ENCODE results near the gene POP5.
A peak's percentile ranks its signal among the peaks of the same experiment; 100 is the strongest.

POP5 gene

DNA sequence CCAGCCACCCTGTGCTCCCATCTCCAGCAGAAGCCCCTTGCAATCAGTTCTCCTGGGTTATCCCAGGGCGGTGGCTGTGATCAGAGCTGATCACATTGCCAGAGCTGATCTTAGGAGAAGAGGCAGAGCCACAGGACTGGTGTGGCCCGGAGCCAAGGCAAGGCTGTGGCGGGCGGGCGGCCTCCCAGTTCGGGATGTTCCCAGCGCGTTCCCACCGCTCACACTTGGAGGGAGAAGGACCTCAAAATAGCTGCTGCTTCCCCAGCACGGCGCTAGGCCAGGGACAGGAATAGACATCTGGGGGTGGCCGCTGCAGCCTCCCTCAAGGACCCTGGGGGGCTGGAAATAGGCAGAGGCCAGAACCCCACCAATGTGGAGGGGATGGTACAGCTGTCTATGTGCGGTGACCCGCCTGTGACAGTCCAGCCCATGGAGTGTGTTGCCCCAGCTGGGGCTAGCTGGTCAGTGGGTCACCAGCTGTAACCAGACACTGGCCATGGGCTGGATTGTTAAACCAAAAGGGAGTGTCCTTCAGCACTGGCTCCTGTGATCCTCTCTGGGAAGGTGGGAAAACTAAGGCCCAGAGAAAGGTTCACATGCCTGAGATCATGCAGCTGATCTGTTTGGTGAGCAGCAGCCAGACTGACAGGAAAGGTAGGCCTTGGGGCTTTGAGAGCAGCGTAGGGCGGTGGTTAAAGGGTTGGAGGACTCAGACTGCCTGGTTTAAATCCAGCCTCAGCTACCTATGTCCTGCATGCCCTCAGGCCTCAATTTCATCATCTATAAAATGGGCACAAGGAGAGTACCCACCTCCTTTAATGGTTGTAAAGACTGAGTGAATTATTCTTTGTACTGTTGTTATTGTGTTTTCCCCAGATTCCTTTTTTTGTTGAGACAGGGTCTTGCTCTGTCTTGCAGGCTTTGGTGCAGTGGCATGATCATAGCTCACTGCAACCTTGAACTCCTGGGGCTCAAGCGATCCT lies 8.0 kb upstream of the POP5 start:
- DNase-seq = no peak

DNA sequence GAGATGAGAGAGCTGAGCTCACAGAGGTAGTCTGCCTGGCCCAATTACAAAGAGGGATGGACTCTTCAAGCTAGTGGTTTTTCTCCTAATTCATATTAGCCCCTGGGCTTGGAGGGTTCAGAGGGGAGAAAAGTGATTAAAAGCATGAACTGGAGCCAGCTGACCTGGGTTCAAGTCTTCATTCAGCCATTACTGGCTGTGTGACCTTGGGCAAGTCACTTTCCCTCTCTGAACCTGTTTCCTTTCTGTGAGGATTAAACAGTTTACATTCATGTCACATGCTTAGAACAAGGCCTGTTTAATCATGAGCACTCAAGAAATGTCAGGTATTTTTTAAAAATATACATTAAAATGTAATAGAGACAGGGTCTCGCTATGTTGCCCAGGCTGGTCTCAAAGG lies 7.2 kb upstream of the POP5 start:
- DNase-seq = no peak

DNA sequence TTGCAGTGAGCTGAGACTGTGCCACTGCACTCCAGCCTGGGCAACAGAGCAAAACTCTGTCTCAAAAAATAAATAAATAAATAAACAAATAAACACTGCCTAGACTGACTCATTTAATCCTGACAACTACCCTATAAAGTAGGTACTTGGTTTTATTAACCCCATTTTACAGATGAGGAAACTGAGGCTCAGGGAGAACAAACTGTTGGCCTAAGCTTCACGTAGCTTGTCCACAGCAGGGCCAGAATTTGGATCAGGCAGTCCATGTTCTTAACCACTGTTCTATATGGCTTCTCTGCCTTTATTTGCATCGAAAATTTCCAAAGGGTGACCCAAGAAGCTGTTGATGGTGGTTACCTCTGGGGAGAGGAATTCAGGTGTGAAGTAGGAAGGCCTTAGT lies 5.7 kb upstream of the POP5 start:
- DNase-seq = no peak

DNA sequence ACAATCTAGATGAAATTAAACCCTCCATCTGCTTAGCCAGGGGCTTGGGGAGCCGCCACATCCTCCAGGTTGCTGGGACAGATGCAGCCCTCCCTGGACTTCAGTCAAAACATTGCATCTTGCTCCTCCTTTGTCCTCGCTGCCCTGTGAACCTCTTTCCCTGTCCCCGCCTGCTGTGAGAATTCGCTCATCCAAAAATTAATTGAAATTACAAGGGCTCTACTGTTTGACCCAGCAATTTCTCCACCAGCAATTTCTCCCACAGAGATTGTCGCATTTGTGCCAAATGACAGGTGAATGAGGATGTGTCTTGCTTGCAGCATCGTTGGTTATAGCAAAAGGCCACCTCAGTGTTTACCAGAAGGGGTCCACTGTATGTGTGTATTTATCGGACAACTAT lies 5.0 kb upstream of the POP5 start:
- no peak for DNase-seq

DNA sequence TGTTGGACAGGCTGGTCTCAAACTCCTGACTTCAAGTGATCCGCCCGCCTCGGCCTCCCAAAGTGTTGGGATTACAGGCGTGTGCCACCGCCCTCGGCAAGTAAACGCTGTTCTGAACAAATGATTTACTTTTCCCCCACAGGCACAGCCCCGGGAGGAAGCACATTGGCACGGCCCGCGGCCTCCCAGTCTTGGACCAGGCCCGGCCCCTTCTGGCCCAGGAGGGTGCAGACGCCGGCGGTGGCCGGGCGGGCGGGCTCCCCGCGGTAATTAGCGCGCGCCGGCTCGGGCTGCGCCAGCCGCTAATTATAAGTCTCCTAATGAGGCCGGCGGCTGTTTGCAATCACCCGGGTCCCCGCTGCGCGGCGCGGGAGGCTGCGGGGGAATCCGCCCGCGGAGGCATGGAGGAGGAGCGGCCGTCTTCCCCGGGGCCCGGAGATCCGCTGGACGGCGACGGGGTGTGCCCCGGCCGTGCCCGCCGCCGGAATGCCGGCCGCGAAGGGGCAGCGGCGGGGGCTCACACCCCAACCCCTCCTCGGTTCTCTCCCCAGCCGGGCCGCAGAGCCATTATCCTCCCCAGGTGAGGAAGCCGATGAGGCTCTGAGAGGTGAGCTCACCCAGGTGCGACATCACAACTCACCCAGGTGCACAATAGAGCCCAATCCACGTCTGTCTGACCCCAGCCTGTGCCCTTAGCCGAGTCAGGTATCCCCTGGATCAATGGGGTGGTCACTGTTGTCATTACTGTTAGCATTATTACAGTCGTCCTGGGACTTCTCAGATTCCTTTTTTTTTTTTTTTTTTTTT lies 3.3 kb upstream of the POP5 start:
- DNase-seq = peak; percentile 64

DNA sequence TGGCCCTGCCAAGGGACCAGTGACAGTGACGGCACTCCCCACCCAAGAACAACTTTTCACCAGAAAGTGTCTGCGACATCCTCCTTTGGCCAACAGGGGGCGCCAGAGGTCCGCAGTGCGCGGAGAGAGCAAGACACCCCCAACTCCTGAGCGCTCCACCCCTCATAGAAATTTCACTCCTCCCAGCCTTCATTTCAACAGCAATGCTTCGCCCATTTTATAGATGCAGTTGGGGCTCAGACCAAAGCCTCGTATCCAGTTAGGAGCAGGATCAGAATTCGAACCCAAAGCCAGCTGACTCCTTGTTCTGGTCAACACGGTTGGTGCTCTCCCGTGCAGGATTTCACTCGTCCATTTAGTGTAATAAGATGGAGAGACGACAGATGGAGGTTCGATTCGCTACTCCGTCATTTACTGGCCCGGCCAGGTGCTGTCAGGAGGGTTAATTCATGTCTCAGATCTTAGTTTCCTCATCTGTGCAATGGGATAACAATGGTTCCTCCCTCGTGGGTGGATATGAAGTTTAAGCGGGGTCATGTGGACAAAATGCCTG lies 2.4 kb upstream of the POP5 start:
- peak; percentile 86 for DNase-seq

DNA sequence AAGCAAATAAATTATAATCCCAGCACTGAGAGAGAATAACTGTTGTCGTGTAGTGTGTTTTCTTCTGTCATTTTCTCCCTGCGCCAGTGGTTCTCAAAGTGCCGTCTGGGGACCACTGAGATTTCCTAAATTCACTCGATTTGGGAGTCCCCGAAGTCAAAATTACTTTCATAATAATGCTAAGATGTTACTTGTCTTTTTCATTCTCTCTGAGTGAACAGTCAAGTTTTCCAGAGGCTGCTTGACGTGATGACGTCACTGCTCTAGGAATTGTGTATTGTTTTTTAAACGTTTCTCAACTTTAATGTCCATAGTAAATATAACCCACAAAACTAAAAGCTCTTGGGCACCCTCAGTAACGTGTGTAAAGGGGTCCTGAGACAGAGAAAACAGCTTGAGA lies 796 bp upstream of the POP5 start:
- DNase-seq = no peak

DNA sequence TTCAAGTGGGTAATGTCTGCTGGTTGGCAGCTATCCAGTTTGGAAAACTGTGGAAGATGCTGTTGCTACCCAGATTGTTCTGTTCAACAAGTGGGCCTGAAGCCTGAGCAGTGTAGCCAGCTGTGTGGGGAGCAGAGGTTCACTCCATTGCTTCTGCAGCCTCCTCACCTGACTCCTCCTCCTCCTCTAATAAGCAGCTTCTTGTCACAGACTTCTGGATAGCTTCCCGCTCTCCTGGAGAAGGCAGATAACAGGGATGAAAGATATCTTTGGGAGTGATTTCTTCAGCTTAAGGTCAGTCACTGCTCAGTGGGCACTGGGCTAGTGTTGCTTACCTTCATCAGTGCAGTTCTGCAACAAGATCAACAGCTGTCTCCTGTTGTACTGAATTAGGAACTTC lies 2.0 kb downstream of the POP5 start:
- DNase-seq = no peak

DNA sequence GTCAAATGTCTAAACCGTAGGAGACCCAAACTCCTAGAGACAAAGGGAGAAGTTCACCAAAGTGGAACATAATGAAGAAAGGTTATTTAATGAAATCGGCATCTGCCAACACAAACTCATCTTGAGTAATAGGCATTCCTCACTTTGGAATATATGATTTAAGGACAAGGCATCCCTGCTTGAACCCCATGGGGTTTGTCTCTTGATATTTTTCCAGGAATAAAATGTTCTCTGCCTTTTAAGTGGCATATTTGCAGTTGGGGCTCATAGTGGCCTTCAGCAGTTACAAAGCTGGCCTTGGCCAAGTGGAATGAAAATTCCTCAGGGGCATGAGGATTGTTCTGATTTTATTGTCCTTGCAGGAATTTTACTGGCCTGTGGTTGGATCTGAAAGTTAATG lies 7.1 kb downstream of the POP5 start:
- no peak for DNase-seq

DNA sequence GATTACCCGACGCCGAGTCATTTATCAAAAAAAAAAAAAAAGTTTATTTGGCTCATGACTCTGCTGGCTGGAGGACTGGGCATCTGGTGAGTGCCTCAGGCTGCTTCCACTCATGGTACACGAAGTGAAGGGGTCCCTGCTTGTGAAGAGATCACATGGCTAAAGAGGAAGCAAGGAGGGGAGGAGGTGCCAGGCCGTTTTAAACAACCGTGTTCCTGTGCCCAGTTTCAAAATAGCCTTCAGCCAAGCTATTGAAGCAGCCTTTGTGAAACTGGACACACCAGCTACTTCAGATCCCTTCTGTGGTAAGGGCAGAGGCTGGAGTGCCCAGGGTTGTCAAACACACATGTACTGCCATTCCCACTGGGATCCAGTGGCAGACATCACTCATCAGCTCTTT lies 7.6 kb downstream of the POP5 start:
- no peak for DNase-seq

DNA sequence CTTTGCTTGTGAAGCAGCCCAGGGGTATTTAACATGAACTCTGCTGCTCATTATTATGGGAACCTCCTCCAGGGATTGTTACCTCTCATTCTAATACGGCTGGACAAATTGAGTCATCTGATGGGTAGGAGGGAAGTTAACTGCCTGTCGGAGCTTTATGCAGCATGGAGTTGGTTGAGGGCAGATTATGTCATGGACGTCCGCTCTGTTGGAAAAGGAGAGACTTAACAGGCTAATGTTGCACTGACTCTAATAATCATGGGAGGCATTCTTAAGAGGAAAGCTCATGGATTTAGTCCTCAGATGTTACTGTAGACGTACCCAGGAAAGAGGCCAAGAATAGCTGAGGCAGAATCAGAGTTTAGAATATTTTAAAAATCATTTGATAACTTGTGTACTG lies 9.9 kb downstream of the POP5 start:
- DNase-seq = no peak

DNA sequence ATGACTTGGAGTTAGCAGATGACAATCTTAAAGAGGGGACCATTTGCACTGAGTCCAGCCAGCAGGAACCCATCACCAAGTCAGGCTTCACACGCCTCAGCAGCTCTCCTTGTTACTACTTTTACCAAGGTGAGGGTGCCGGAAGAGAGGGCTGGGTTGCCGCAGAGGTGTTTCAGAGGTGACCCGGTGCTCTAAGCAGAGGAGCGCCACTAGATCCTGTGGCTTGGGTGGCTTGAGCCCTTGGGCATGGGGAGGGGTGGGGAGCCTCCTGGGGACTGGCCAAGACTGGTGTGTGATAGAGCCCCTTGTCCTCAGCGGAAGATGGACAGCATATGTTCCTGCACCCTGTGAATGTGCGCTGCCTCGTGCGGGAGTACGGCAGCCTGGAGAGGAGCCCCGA lies 17.7 kb downstream of the POP5 start:
- no peak for DNase-seq

DNA sequence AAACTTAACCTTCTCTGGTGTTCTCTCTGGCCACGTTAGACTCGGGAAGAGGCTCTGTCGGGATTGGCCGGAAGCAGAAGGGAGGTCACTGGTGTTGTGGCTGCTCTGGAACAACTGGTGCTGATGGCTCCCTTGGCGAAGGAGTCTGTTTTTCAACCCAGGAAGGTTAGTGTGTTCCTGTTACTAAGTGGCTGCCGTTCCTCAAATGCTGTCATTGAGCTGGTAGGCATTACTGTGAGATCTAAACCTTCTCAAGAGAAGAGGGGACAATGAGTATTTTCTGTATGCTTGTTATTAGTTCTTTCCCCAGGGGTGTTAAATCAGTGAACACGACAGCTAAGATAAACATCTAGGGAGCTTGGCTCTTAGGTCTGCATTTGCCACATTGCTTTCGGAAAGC lies 18.3 kb downstream of the POP5 start:
- no peak for DNase-seq

DNA sequence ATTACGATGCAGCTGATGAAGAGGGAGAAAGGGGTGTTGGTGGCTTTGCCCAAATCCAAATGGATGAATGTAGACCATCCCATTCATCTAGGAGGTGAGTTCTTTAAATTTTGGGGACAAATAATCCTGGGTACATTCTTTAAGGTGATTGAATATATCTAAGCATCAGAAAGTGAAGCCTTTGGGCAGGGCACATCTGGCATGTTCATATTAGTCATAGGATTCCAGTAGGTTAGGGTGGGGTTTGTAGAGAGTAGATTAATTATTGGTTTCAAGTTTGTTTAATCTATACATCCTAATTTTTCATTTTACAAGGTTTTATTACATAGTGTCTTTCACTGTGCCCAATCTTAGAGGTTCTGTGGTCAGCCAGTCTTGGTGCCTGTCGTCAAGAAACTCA lies 23.6 kb downstream of the POP5 start:
- no peak for DNase-seq

DNA sequence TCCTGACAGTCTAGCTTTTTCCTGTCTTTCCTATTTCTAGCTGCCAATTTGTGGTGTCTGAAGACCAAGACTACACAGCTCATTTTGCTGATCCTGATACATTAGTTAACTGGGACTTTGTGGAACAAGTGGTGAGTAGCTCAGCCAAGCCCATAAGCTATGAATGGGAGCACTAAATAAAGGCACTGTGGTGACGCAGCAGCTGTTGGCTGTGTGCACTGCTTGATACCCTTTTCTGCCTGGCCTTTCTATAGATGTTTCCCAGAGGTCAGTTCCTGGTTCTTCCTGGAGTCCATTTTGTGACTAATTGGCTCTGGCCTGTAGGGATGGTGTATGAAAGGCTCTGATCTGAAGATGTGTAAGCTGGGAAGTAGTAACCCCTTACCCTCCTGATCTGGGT lies 26.5 kb downstream of the POP5 start:
- no peak for DNase-seq

DNA sequence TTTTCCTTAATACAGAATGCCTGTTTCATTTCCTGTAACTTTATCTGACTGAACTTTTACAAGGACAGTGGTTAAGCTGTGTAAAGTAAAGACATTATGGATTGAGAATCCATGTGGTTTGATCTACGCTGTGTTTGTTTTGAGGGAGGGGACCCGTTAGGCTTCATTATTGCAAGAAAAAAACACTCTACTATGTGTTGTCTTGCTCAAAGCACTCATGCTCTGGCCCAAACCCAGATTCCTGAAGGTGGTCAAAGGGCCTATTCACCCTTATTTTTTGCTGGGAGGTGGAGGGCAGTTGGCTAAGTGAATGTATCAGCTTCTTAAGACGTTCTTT lies 35.2 kb downstream of the POP5 start:
- DNase-seq = no peak

DNA sequence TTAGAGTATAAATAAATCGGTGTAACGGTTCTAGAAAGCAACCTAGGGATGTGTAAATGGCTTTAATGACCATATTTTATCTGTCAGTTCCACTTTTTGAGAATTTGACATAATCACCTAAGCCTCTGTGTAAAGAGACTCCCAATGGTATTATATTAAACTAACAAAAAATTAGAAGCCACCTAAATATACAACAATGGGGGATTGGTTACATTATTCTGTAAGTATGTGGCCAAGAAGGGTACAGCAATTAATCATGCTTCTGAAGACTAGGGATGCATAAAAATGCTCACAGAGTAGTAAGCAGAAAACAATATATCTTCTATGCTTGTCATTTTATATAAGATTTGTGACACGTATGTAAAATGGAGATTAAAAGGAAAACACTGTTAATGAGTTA lies 36.5 kb downstream of the POP5 start:
- no peak for DNase-seq

DNA sequence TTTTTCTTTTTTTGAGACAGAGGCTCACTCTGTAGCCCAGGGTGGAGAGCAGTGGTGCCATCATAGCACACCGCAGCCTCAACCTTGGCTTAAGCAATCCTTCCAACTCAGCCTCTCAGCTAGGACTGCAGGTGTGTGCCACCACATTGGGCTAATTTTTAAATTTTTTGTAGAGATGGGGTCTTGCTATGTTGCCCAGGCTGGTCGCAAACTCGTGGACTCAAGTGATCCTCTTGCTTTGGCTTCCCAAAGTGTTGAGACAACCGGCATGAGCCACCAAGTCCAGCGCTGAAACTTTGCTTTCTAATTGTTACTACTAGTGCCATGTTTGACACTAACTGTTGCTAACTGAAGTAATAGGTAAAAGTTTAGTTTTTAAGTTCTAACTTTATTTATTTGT lies 39.0 kb downstream of the POP5 start:
- no peak for DNase-seq

DNA sequence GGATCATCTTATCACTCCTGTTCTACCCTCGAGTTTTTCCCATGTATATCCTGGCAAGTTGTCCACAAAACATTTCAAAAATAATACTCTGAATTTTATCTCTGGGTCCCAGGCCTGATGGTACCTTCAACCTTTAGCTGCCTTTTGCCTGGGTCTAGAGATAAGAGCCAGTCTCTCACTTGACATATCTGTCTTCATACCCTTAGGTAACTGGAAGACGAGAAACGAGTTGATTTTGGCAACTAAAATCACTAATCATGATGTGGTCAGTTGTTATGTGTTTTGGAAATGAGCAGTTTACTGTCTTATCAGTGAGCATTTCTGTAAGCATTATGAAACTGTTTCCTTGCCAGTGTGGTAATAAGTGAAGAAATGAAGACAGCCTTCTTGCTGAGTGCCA lies 40.8 kb downstream of the POP5 start:
- no peak for DNase-seq

DNA sequence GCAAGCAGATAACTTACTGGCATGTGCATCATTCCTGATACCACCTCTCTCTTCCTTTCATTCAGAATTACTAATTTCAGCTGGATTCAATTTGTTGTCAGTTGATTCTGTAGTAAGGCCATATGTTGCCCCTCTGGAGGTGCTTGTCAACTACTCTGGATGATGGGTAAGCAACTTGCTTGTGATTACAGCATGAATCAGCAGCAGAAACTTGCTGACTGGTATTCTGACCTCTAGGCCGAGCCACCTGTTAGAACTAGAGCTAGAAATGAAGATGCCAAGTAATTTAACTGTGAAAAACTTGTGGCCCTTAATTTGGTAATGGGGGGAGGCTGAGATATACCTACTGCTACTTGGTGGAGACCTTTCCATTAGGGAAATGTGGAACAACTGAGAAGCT lies 41.9 kb downstream of the POP5 start:
- DNase-seq = no peak

DNA sequence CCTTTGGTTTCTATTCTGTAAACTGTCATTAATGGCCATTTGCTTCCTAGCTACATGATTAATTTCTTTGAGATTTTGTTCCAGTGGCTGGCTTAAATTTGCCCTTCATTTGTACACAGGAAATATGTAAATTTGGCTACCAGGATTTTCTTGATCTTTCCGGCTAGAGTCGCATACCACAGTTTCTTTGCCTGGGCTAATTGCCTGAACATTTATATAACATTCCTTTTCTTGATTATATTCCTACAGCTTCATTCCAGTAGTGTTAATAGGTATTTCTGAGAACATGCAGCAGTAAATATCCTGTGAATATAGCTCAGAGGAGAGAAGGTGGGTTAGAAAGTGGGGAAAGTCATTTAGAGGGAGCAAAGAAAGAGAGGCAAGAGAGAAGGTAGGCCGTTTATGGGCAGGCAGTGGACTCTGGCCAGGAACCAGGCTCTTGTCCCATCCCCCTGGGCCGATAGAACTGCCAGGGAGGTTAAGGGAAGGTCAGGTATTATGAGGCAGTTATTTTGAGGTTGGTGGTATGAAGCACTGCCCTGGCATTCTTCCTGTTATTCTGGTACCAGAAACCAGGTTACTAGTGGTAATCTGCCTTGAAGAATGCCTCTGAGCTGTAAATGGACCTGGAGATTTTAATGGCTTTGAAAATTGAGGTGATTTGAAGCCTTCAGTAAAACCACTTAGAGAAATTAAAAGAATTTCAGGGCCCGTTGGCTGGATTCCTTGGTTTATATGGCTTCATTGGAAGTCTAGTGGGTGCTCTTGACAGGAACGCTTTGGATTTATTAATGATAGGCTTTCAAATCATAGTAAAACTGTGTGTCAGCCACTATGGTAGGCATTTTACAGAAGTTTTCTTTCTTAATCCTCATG lies 42.7 kb downstream of the POP5 start:
- DNase-seq = no peak

DNA sequence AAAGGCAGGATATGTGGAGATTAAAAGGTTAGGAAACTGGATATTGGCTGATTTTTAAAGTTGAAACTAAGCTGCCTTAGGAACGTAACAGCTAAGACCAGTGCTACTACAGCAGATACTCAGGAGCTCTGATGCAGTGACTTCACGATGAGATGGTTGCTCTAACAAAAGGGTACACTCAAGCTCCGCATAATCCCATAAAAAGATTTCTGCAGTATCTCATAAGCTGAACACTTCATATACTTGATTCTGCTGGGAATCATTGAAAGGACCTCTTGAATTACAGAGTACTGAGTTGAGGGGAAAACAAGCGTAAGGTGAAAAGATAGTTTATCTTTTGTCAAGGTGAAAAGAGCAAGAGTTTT lies 43.4 kb downstream of the POP5 start:
- no peak for DNase-seq
